Astrocyte of the cerebellum (primary cell): ENCODE data around the gene LARGE2.

Experiments
- DNase-seq: peaks from one replicate; pipeline ENCODE4 v3.0.0-alpha.2; 2011; ENCODE audit warnings: low read depth
- H3K4me3 ChIP-seq: 2 replicates; pipeline ENCODE4 v1.5.1; 2011; ENCODE audit warnings: mild to moderate bottlenecking, low read depth, low read length, moderate library complexity
- CTCF ChIP-seq: IDR thresholded peaks from 2 replicates; pipeline ENCODE4 v1.5.1; 2012; ENCODE audit warnings: low read length, low read depth, moderate library complexity, mild to moderate bottlenecking; ENCODE audit errors: missing control alignments
- in situ Hi-C: cut with HindIII; loops from 2 replicates; pipeline ENCODE4 v1.10.0; 2017; ENCODE audit warnings: low sequenced_read_pairs

The LARGE2 gene

GRCh38 chr11:45922425-45923082 is at the start of gene LARGE2:
LARGE2 (plus strand) TSS chr11:45922656; CDS start chr11:45922883, 227 bp downstream.
- DNase-seq: no peak
- no peak within 1 kb of the TSS for H3K4me3 ChIP-seq
- in situ Hi-C loops: no loop called here
- no peak for TF ChIP-seq CTCF

DNA sequence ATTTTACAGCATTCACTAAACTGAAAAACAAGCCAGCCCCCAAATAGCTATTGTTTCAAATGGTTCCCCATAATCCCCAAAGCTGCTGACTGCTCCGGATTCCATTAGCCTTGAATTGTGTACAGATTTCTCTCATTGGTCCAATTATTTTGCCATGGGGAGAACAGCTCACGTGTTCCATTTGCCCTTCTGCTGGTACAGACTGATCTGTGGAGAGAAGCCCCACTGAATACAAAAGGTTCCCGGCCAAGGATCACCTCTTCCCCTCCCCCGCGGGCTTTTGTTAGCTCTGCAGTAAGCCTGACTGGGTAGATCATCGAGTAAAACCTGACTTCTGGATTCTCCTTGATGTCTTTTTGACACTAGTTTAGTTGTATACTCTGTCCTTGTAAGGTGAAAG is 46.1 kb upstream of the LARGE2 start:
- no peak for DNase-seq
- no peak overlapping the region for H3K4me3 ChIP-seq
- in situ Hi-C loops: no loop called here
- TF ChIP-seq CTCF: no peak

DNA sequence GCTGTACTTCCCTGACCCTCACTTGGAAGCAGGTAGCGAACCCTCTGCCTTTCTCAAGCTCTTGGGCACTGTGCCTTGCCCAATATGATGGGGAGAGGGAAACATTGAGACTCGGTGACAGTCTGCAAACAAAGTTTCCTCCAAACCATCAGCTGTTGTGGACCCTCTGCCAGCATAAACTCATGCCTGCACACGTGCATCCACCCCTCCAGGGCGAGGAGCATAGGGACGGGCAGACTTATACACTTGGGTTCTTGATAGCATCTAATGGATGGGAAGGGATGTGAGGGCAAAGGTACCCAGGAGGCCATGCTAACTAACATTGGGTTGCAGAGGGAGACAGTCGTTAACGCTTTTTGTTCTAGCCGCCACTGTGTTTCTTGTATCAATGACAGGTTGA is 45.2 kb upstream of the LARGE2 start:
- H3K4me3 ChIP-seq: no peak overlapping the region
- in situ Hi-C loops: no loop called here
- no peak for TF ChIP-seq CTCF
- no peak for DNase-seq

- in situ Hi-C loops: no loop called here
- no peak for TF ChIP-seq CTCF
- H3K4me3 ChIP-seq: no peak overlapping the region
- no peak for DNase-seq
These were observed 44.6 kb upstream of the LARGE2 start for GRCh38 chr11:45877845-45878244.

DNA sequence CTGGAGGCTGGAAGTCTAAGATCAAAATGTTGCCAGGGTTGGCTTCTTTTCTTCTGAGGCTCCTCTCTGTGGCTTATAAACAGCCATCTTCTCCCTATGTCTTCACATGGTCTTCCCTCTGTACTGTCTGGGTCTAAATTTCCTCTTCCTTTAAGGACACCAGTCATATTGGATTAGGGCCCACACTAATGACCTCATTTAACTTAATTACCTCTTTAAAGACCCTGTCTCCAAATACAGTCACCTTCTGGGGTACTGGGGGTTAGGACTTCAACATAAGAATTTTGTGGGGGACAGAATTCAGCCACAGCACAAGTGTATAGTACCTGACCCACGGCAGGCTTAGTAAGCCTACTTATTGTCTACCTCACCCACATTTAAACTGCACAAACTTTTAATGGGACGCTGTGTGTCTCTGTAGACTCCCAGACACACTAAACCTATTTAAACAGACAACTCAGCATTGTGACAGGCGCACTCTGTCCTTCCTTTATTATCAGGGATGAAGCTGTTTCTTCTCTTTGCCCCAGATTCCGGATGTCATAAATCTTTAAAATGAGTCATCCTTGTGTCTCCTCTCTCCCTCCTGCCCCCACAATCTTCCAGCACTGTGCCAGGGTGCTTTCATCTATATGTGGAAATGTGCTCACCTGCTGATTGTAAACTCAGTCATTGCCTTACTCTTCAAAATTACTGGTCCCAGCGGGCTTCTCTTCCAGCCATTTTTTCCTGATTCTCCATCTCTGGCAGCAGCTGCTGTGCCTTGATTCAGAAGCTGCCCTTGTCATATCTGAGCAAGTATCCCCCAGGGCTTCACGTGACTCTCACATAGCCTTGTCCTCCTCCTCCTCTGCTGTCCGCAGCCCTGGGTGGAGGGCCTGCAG is 42.4 kb upstream of the LARGE2 start:
- no peak for TF ChIP-seq CTCF
- DNase-seq: no peak
- in situ Hi-C loops: no loop called here
- no peak overlapping the region for H3K4me3 ChIP-seq

- H3K4me3 ChIP-seq: no peak overlapping the region
- no peak for TF ChIP-seq CTCF
- in situ Hi-C loops: no loop called here
- DNase-seq: peak; percentile 83
These were observed 41.5 kb upstream of the LARGE2 start for GRCh38 chr11:45880772-45881570.
